CD4-positive, alpha-beta T cell (primary cell): ENCODE results near the gene BAZ2A. TPM values are rescaled to one million over a fixed set of nuclear protein-coding genes. Genes with fewer than 3 reads are reported as not detected.
A peak's percentile ranks its signal among the peaks of the same experiment; 100 is the strongest.

ENCODE experiments used
- ATAC-seq: fragments of 200-7000 bp; cut with Tn5 transposase; one replicate; pipeline ENCODE4 v1.10.0; 2022; ENCODE audit warnings: mild to moderate bottlenecking; ENCODE audit not compliant: poor library complexity
- CTCF ChIA-PET: fragments of 350-600 bp; sonication (Branson Sonifier 250); formaldehyde crosslinking; loops from one replicate; lab custom pipeline; 2021; ENCODE audit warnings: antibody characterized with exemption, inconsistent platforms; lab: Charles Lee
- POLR2A ChIA-PET: fragments of 350-600 bp; sonication (Branson Sonifier 250); formaldehyde crosslinking; loops from one replicate; lab custom pipeline; 2021; ENCODE audit warnings: antibody characterized with exemption, inconsistent platforms; lab: Charles Lee
- DNase-seq, 14 experiments: peaks; one replicate each; pipeline ENCODE4 v3.0.0-alpha.2; 2013 to 2020; ENCODE audit warnings: mixed read lengths in 2 of 14
- H3K27ac ChIP-seq, 2 donors: one replicate each; pipeline versions ENCODE4 v1.5.1 to v1.7.0; 2013; ENCODE audit warnings: low read length in 2 of 2, low read depth in 1 of 2, mild to moderate bottlenecking in 1 of 2
- H3K27me3 ChIP-seq, 2 experiments: 1 replicate in 1 of 2; 2 replicates in 1 of 2; pipeline versions ENCODE4 v1.6.1 to v1.7.0; 2013; ENCODE audit warnings: low read length in 2 of 2, control low read depth in 1 of 2, mild to moderate bottlenecking in 1 of 2, moderate library complexity in 1 of 2; ENCODE audit not compliant: insufficient read depth in 2 of 2, control insufficient read depth in 1 of 2
- H3K36me3 ChIP-seq: one replicate; pipeline ENCODE4 v1.6.1; 2013; ENCODE audit warnings: low read length, control low read depth; ENCODE audit not compliant: insufficient read depth
- H3K4me1 ChIP-seq: one replicate; pipeline ENCODE4 v1.6.1; 2013; ENCODE audit warnings: low read length, control low read depth; ENCODE audit not compliant: insufficient read depth
- H3K4me3 ChIP-seq: one replicate; pipeline ENCODE4 v1.5.1; 2013; ENCODE audit warnings: mild to moderate bottlenecking, low read length, moderate library complexity
- H3K9me3 ChIP-seq, 2 experiments: 1 replicate in 1 of 2; 2 replicates in 1 of 2; pipeline versions ENCODE4 v1.6.1 to v1.7.0; 2013; ENCODE audit warnings: low read length in 2 of 2, mild to moderate bottlenecking in 2 of 2, control low read depth in 1 of 2, moderate library complexity in 1 of 2; ENCODE audit not compliant: control insufficient read depth in 1 of 2, insufficient read depth in 1 of 2
- H3K27ac Mint-ChIP-seq: one replicate; pipeline ENCODE4 v1.8.0; 2020; ENCODE audit warnings: mixed read lengths
- H3K27me3 Mint-ChIP-seq: one replicate; pipeline ENCODE4 v1.8.0; 2021; ENCODE audit warnings: mixed read lengths
- H3K36me3 Mint-ChIP-seq: one replicate; pipeline ENCODE4 v1.8.0; 2021; ENCODE audit warnings: low read depth, mixed read lengths
- H3K4me1 Mint-ChIP-seq: one replicate; pipeline ENCODE4 v1.8.0; 2021; ENCODE audit warnings: low read depth, mixed read lengths
- H3K4me3 Mint-ChIP-seq: one replicate; pipeline ENCODE4 v1.8.0; 2020; ENCODE audit warnings: mild to moderate bottlenecking, mixed read lengths
- H3K9me3 Mint-ChIP-seq: one replicate; pipeline ENCODE4 v1.8.0; 2020; ENCODE audit warnings: mixed read lengths
- intact Hi-C, 2 experiments: fragments of 100-400 bp; cut with DNase I in 1 of 2; cut with micrococcal nuclease in 1 of 2; formaldehyde crosslinking; loops; one replicate each; pipeline versions ENCODE4 v1.15.1 to v1.9.0; 2023 to 2025; cut with DNase I, micrococcal nuclease
- total RNA-seq, 174 experiments: library from RNA in 2 of 174; stranded (reverse) in 2 of 174; gene quantifications; one replicate each; pipeline ENCODE4 v1.2.3 and lab custom pipeline; 2021 to 2026
- TF ChIP-seq, protein P1 (sequence below): fragments of 200-600 bp; IDR thresholded peaks from one replicate; pipeline ENCODE4 v1.8.0; 2022; ENCODE audit warnings: antibody characterized with exemption, mild to moderate bottlenecking

The BAZ2A gene
- total RNA-seq, 2 experiments from 2014 or later = 207 to 211 TPM

GRCh38 chr12:56622535-56622934 is 7.6 kb downstream of the BAZ2A start:
- H3K27me3 ChIP-seq = no peaks in the 10 kb centered on the region
- TF ChIP-seq, protein P1, sequence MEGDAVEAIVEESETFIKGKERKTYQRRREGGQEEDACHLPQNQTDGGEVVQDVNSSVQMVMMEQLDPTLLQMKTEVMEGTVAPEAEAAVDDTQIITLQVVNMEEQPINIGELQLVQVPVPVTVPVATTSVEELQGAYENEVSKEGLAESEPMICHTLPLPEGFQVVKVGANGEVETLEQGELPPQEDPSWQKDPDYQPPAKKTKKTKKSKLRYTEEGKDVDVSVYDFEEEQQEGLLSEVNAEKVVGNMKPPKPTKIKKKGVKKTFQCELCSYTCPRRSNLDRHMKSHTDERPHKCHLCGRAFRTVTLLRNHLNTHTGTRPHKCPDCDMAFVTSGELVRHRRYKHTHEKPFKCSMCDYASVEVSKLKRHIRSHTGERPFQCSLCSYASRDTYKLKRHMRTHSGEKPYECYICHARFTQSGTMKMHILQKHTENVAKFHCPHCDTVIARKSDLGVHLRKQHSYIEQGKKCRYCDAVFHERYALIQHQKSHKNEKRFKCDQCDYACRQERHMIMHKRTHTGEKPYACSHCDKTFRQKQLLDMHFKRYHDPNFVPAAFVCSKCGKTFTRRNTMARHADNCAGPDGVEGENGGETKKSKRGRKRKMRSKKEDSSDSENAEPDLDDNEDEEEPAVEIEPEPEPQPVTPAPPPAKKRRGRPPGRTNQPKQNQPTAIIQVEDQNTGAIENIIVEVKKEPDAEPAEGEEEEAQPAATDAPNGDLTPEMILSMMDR = no peak
- H3K4me1 ChIP-seq = peaks cover 37% of the 10 kb centered on the region
- intact Hi-C loops = no loop called here
- no peaks in the 10 kb centered on the region for H3K9me3 Mint-ChIP-seq
- H3K4me3 Mint-ChIP-seq = no peak overlapping the region
- H3K36me3 Mint-ChIP-seq = peaks cover 68% of the 10 kb centered on the region
- peaks cover 52% of the 10 kb centered on the region for H3K36me3 ChIP-seq
- no peaks in the 10 kb centered on the region for H3K9me3 ChIP-seq
- peak overlapping the region; percentile 18 for H3K27ac Mint-ChIP-seq
- CTCF ChIA-PET = interaction anchor here (3.6 kb wide), 1 partner anchor 13 kb away, joined by 30 read pairs; no protein-coding TSS in a partner anchor
- DNase-seq (no peak), ATAC-seq (no peak)
- no peak overlapping the region for H3K27ac ChIP-seq
- POLR2A ChIA-PET = interaction anchor here (8.8 kb wide), 1 partner anchor 13 kb away, joined by 69 read pairs; no protein-coding TSS in a partner anchor
- H3K27me3 Mint-ChIP-seq = no peaks in the 10 kb centered on the region
- no peak overlapping the region for H3K4me3 ChIP-seq
- peaks cover 59% of the 10 kb centered on the region for H3K4me1 Mint-ChIP-seq

DNA sequence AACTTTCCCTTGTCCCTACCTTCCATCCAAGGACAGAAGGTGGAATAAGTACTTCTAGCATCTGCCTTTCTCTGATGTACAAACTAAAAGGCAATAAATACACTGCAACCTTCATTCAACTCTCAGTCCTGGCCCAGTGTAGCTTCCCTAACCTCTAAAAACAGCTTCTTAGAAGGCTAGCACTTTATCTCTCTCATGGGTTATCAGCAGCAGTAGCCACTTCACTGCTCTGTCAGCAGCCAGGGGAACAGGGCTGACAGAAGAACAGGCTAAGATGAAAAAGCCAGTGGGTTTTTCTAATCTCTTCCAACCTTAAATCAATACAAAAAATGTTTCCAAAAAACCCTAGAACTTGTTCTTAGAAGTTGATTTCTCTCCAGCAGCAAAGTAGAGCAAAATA is 13.2 kb downstream of the BAZ2A start:
- no peak overlapping the region for H3K27ac ChIP-seq
- H3K4me3 Mint-ChIP-seq = no peak overlapping the region
- POLR2A ChIA-PET = interaction anchor here (1.4 to 1.9 kb wide), 2 partner anchors 12 to 19 kb away, joined by 8 to 9 read pairs; partner anchors contain the start of gene BAZ2A
- peaks cover 83% of the 10 kb centered on the region for H3K36me3 ChIP-seq
- H3K4me1 Mint-ChIP-seq = peaks cover 23% of the 10 kb centered on the region
- H3K9me3 Mint-ChIP-seq = no peaks in the 10 kb centered on the region
- H3K27ac Mint-ChIP-seq = no peak overlapping the region
- CTCF ChIA-PET = no interaction called here
- no peaks in the 10 kb centered on the region for H3K27me3 ChIP-seq
- no peak overlapping the region for H3K4me3 ChIP-seq
- no peak for DNase-seq
- intact Hi-C loops = no loop called here
- H3K4me1 ChIP-seq = peaks cover 15% of the 10 kb centered on the region
- H3K27me3 Mint-ChIP-seq = no peaks in the 10 kb centered on the region
- TF ChIP-seq, protein P1 = no peak
- no peak for ATAC-seq
- peaks cover 90% of the 10 kb centered on the region for H3K36me3 Mint-ChIP-seq
- H3K9me3 ChIP-seq = no peaks in the 10 kb centered on the region

GRCh38 chr12:56616244-56616643 is 13.9 kb downstream of the BAZ2A start:
- Histone ChIP-seq H3K4me3 (no peak overlapping the region), H3K9me3 (no peaks in the 10 kb centered on the region), H3K36me3 (peaks cover 84% of the 10 kb centered on the region), H3K27me3 (no peaks in the 10 kb centered on the region), H3K27ac (no peak overlapping the region), H3K4me1 (peaks cover 11% of the 10 kb centered on the region)
- DNase-seq = no peak
- Mint-ChIP-seq H3K4me1 (peaks cover 21% of the 10 kb centered on the region), H3K27me3 (no peaks in the 10 kb centered on the region), H3K9me3 (no peaks in the 10 kb centered on the region), H3K27ac (no peak overlapping the region), H3K4me3 (no peak overlapping the region), H3K36me3 (peaks cover 95% of the 10 kb centered on the region)
- POLR2A ChIA-PET = interaction anchor here (1.4 to 1.9 kb wide), 2 partner anchors 13 to 20 kb away, joined by 8 to 9 read pairs; partner anchors contain the start of gene BAZ2A
- TF ChIP-seq, protein P1 = no peak
- intact Hi-C loops = no loop called here
- CTCF ChIA-PET = no interaction called here
- ATAC-seq = no peak
